Measurements from ENCODE around the gene MRPL17. TPM values are rescaled to one million over a fixed set of nuclear protein-coding genes. Genes with fewer than 3 reads are reported as not detected.

Gene MRPL17
- total RNA-seq = 10 to 100 TPM; 57.6 to 72.6 TPM
- polyA plus RNA-seq (2013, experiment 1 of 2) = 41.0 TPM
- 40.0 TPM for polyA plus RNA-seq (2013, experiment 2 of 2)
- long read RNA-seq, experiment 1, transcript MRPL17-201 (3 exons, 1,969 nt) = major isoform, 42 of 47 reads
- long read RNA-seq, experiment 1, partial matches to known transcripts = 0 of 47 reads
- long read RNA-seq, experiment 1, other reads (novel, unspliced or antisense) = 2 of 47 reads
- long read RNA-seq, experiment 2, transcript MRPL17-201 (3 exons, 1,969 nt) = major isoform, 37 of 38 reads
- long read RNA-seq, experiment 2, partial matches to known transcripts = 0 of 38 reads
- long read RNA-seq, experiment 2, other reads (novel, unspliced or antisense) = 0 of 38 reads
- long read RNA-seq, experiment 3, transcript MRPL17-201 (3 exons, 1,969 nt) = major isoform, 27 of 33 reads
- long read RNA-seq, experiment 3, partial matches to known transcripts = 0 of 33 reads
- long read RNA-seq, experiment 3, other reads (novel, unspliced or antisense) = 2 of 33 reads
- long read RNA-seq, experiment 4, transcript MRPL17-201 (3 exons, 1,969 nt) = major isoform, 29 of 32 reads
- long read RNA-seq, experiment 4, partial matches to known transcripts = 0 of 32 reads
- long read RNA-seq, experiment 4, other reads (novel, unspliced or antisense) = 2 of 32 reads

DNA sequence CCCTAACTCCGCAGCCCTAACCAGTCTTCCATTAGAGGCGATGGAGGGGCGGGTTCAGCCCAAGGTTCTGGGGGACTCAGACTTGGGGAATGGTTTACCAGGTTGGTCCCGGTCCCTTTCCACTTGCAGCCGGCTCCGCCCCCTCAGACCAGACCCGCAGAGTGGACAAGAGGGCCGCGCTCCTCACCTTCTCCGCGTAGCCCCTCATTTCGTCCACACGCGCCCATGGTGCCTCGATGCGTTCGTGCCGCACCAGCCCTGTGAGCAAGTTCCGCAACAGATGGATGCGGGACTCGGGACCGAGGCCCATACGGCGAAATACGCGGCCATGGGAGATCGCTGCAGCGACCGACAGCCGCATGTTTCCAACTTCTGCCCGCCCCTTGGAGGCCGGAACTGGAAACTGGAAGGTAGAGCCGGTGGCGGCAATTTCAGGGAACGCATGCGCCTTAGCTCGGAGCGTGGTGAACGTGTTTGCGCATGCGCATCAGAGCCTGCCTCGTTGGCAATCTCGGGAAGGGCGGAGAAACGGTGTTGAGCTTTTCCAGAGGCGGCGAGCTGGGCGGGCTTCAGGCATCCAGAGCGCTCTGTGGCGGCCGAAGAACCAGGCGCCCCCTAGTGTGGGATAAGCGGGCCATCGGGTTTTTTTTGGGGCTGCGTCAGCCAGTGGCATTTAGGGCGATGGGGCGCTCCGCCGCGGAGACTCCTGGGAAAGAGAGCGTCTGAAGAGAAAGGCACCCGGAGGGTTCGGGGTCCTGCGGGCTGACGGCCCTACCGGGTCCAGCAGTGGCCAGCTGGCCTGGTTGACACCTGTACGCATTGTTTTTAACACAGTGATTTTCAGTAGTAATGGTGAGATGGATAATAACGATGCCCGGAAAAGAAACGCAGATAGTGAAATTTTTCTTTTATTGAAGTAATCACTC, at the start of gene MRPL17:
Gene MRPL17 (minus strand): TSS at position 405 of the 926 bp plus-strand sequence. CDS start 44 bp downstream, at position 361.
- peaks cover 18% of the 10 kb centered on the region for H3K36me3 Mint-ChIP-seq (ENCODE audit: low read depth)
- H3K27ac Mint-ChIP-seq = peak within 1 kb of the TSS; percentile 99
- H3K4me3 Mint-ChIP-seq = peak within 1 kb of the TSS; percentile 98

DNA sequence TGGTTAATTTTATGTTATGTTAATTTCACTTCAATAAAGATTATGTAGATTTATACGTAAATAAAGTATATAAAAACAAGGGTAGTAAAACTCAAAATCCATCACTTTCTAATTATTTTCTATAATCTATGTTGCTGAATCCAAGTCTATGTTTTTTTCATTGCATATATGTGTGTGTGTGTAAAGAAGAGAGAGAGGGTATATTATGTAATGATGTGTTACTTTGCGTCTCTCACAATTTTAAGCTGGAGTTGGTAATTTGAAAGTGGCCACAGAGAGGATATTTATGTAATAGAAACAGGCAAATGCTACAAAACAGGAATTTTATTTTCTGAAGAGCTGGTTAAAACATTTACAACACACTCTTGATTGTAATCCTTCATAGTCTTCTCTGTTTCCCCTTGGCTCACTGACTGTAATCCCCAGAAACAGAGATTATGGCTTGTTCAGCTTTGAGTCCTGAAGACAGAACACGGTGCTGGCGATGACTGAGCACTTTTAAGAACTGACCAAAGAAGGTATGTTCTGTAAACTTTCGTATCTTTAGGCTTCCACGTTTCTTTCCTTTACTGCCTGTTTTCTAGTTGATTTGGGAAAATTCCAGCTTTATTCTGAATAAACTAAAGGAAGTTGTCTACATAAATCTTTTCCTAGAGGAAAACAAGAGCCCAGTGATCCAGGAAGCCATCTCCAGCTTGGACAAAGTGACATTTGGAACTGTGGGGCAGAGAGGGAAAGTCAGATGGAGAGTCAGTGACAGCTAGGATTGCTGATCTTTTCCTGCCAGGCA, 45.0 kb upstream of the MRPL17 start:
- Histone ChIP-seq H3K27ac (ENCODE audit: low read depth, low read length) (no peak overlapping the region), H3K4me1 (ENCODE audit: control insufficient read depth, insufficient read depth, low read length) (no peaks in the 10 kb centered on the region), H3K36me3 (ENCODE audit: control insufficient read depth, insufficient read depth, low read length) (no peaks in the 10 kb centered on the region), H3K9ac (ENCODE audit: extremely low read depth, low read length, poor library complexity, severe bottlenecking) (no peak overlapping the region), H3K9me3 (ENCODE audit: control insufficient read depth, low read length) (no peaks in the 10 kb centered on the region), H3K4me3 (ENCODE audit: low read length) (no peak overlapping the region), H3K27me3 (ENCODE audit: control insufficient read depth, insufficient read depth, low read length, poor library complexity, severe bottlenecking) (no peaks in the 10 kb centered on the region)
- Mint-ChIP-seq H3K27me3 (ENCODE audit: insufficient read depth) (peaks cover 2% of the 10 kb centered on the region), H3K4me1 (no peaks in the 10 kb centered on the region), H3K4me3 (no peak overlapping the region), H3K36me3 (ENCODE audit: low read depth) (no peaks in the 10 kb centered on the region), H3K27ac (no peak overlapping the region), H3K9me3 (peaks cover 5% of the 10 kb centered on the region)
- DNase-seq = no peak
- TF ChIP-seq, protein P1, sequence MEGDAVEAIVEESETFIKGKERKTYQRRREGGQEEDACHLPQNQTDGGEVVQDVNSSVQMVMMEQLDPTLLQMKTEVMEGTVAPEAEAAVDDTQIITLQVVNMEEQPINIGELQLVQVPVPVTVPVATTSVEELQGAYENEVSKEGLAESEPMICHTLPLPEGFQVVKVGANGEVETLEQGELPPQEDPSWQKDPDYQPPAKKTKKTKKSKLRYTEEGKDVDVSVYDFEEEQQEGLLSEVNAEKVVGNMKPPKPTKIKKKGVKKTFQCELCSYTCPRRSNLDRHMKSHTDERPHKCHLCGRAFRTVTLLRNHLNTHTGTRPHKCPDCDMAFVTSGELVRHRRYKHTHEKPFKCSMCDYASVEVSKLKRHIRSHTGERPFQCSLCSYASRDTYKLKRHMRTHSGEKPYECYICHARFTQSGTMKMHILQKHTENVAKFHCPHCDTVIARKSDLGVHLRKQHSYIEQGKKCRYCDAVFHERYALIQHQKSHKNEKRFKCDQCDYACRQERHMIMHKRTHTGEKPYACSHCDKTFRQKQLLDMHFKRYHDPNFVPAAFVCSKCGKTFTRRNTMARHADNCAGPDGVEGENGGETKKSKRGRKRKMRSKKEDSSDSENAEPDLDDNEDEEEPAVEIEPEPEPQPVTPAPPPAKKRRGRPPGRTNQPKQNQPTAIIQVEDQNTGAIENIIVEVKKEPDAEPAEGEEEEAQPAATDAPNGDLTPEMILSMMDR (conservative IDR thresholded peaks at IDR 0.05) = no peak
- WGBS, 2 experiments (ENCODE audit: insufficient coverage in 1 of 2, insufficient read length in 1 of 2) = 88 to 89% methylated on average over 5 of the region's 6 CpGs

More for the DNA sequence above, at the start of gene MRPL17:
- H3K9me3 ChIP-seq (ENCODE audit: control insufficient read depth, low read length) = no peaks in the 10 kb centered on the region
- peak; percentile 100 for DNase-seq
- Mint-ChIP-seq H3K27me3 (ENCODE audit: insufficient read depth) (peaks cover 11% of the 10 kb centered on the region), H3K9me3 (peaks cover 6% of the 10 kb centered on the region), H3K4me1 (peaks cover 20% of the 10 kb centered on the region)
- no peaks in the 10 kb centered on the region for H3K27me3 ChIP-seq (ENCODE audit: control insufficient read depth, insufficient read depth, low read length, poor library complexity, severe bottlenecking)
- peaks cover 16% of the 10 kb centered on the region for H3K36me3 ChIP-seq (ENCODE audit: control insufficient read depth, insufficient read depth, low read length)
- peak within 1 kb of the TSS; percentile 82 for H3K27ac ChIP-seq (ENCODE audit: low read depth, low read length)
- peak within 1 kb of the TSS; percentile 93 for H3K9ac ChIP-seq (ENCODE audit: extremely low read depth, low read length, poor library complexity, severe bottlenecking)
- TF ChIP-seq, protein P1 (conservative IDR thresholded peaks at IDR 0.05) = peak; percentile 96
- WGBS, 2 experiments (ENCODE audit: insufficient coverage in 1 of 2, insufficient read length in 1 of 2) = 1 to 2% methylated on average over 36 to 69 of the region's 70 CpGs
- peaks cover 7% of the 10 kb centered on the region for H3K4me1 ChIP-seq (ENCODE audit: control insufficient read depth, insufficient read depth, low read length)
- peak within 1 kb of the TSS; percentile 100 for H3K4me3 ChIP-seq (ENCODE audit: low read length)

Data from endodermal cell (in vitro differentiated cells).